ENCODE results near the gene ZNF318. TPM values are rescaled to one million over a fixed set of nuclear protein-coding genes. Genes with fewer than 3 reads are reported as not detected.

The ZNF318 gene
- total RNA-seq, 1 donor from 2014 or later: 159 TPM

DNA sequence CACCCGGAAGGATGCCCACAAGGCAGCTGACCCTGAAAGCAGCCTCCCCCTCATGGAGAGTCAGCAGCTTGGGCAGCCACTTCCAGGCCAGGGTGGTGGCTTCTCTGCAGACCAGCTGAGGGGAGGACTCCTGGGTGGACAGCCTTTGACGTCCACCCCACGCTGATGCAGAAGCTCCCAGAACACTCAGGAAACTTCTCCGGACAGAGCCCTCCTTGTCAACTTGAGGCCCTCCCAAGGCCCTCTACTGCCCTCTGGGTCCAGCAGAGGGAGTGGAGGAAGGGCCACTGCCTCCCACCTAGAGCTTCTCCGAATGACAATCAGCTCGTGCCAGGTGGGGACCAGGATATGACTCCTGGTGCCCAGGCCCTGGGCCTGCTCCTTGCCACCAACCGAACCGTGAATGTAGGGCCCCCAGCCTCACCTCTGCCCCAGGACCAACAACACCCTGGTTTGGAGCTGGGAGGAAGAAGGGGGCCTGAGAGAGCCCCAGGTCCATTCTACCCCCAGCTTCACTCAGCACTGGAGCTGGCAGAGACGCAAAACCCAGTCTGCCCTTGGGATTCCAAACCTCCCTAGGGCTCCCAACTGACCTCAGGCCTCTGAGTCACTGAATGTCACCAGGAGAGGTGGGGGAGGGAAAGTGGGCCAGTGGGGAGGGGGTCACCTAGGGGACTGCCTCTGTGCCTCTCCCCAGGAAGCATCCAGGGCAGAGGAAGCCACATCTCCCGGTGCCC is 82.3 kb downstream of the ZNF318 start:
- intact Hi-C loops (cut with micrococcal nuclease): no loop called here
- TF ChIP-seq, protein P1, sequence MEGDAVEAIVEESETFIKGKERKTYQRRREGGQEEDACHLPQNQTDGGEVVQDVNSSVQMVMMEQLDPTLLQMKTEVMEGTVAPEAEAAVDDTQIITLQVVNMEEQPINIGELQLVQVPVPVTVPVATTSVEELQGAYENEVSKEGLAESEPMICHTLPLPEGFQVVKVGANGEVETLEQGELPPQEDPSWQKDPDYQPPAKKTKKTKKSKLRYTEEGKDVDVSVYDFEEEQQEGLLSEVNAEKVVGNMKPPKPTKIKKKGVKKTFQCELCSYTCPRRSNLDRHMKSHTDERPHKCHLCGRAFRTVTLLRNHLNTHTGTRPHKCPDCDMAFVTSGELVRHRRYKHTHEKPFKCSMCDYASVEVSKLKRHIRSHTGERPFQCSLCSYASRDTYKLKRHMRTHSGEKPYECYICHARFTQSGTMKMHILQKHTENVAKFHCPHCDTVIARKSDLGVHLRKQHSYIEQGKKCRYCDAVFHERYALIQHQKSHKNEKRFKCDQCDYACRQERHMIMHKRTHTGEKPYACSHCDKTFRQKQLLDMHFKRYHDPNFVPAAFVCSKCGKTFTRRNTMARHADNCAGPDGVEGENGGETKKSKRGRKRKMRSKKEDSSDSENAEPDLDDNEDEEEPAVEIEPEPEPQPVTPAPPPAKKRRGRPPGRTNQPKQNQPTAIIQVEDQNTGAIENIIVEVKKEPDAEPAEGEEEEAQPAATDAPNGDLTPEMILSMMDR (IDR thresholded peaks at IDR 0.05): no peak
- Mint-ChIP-seq H3K4me3 (no peak overlapping the region), H3K4me1 (peaks cover 7% of the 10 kb centered on the region), H3K27ac (no peak overlapping the region), H3K27me3 (peaks cover 30% of the 10 kb centered on the region), H3K36me3 (ENCODE audit: low read depth) (no peaks in the 10 kb centered on the region), H3K9me3 (no peaks in the 10 kb centered on the region)
- peak; percentile 37 for ATAC-seq (ENCODE audit: low read depth)
- DNase-seq: no peak
- POLR2A ChIA-PET: no interaction called here
- CTCF ChIA-PET: interaction anchor here (0.6 kb wide), 1 partner anchor 138 kb away, joined by 4 read pairs; no protein-coding TSS in a partner anchor

DNA sequence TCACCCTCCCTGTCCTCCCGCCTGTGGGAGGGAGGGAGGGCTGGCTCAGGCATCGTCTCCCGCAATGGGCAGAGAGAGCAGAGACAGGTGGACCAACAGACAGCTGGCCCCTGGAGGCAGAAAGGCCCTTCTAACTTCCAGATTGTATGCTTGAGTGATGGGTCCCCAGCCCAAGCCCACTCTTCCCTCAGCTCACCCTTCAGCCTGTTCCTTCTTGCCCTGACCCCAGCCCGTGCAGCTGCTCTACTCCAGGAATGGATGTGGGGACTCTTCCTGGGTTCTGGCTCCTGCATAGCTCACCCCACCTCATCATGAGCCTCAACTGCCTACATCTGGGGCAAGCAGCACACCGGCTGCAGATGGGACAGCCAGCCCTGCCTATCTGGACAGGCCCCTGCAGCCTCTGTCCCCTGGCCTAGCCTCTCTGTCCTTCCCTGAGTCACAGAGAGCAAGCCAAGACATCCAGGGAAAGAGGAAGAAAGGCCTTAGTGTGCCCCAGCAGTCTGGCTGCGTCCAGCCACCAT is 82.9 kb downstream of the ZNF318 start:
- ATAC-seq (ENCODE audit: low read depth) (no peak), DNase-seq (no peak)
- CTCF ChIA-PET: no interaction called here
- Mint-ChIP-seq H3K4me3 (no peak overlapping the region), H3K36me3 (ENCODE audit: low read depth) (no peaks in the 10 kb centered on the region), H3K9me3 (no peaks in the 10 kb centered on the region), H3K27ac (no peak overlapping the region), H3K27me3 (peaks cover 31% of the 10 kb centered on the region), H3K4me1 (peaks cover 7% of the 10 kb centered on the region)
- intact Hi-C loops (cut with micrococcal nuclease): no loop called here
- POLR2A ChIA-PET: no interaction called here
- TF ChIP-seq, protein P1 (IDR thresholded peaks at IDR 0.05): no peak

Other genes starting within 250 kb of the ZNF318 start
- 35.9 and 37.8 TPM in 2 replicates for gene SRF, start 198.4 kb downstream of the ZNF318 start, total RNA-seq
- 69.2 and 70.8 TPM in 2 replicates for gene CUL9, start 187.5 kb downstream of the ZNF318 start, total RNA-seq
- gene DNPH1, start 140.2 kb downstream of the ZNF318 start, total RNA-seq: 56.7 and 57.5 TPM in 2 replicates
- 0.02 and 0.13 TPM in 2 replicates for gene TTBK1, start 126.2 kb downstream of the ZNF318 start, total RNA-seq
- not detected in 2 replicates for gene SLC22A7, start 71.4 kb downstream of the ZNF318 start, total RNA-seq
- gene CRIP3, start 60.8 kb downstream of the ZNF318 start, total RNA-seq: 42.2 and 49.9 TPM in 2 replicates
- 59.5 and 74.6 TPM in 2 replicates for gene ABCC10, start 57.9 kb upstream of the ZNF318 start, total RNA-seq
- 1.4 TPM in 2 replicates for gene DLK2, start 85.9 kb upstream of the ZNF318 start, total RNA-seq
- 36.0 and 45.3 TPM in 2 replicates for gene TJAP1, start 107.9 kb upstream of the ZNF318 start, total RNA-seq
- 0.31 and 0.34 TPM in 2 replicates for gene LRRC73, start 140.7 kb upstream of the ZNF318 start, total RNA-seq
- gene YIPF3, start 147.3 kb upstream of the ZNF318 start, total RNA-seq: 51.7 and 59.1 TPM in 2 replicates
- gene POLR1C, start 147.4 kb upstream of the ZNF318 start, total RNA-seq: 67.7 and 75.6 TPM in 2 replicates
- 54.4 and 59.4 TPM in 2 replicates for gene XPO5, start 206.4 kb upstream of the ZNF318 start, total RNA-seq
- gene POLH, start 206.5 kb upstream of the ZNF318 start, total RNA-seq: 23.3 and 26.5 TPM in 2 replicates

All from activated B cell treated with CpG ODN at 0.5 μM for 24 hours (primary cell).